ENCODE data around the gene KRT37.
"Not testable (repeated sequence)": the region's sequence is repeated elsewhere in the genome, so short reads cannot be mapped to it uniquely, and the experiment has no call there.

Gene KRT37

GRCh38 chr17:41434005-41434404, 9.6 kb upstream of the KRT37 start:
- DNase-seq: no peak

- no peak for DNase-seq
Observed at GRCh38 chr17:41433586-41433985, 9.2 kb upstream of the KRT37 start.

GRCh38 chr17:41430376-41430775, 6.0 kb upstream of the KRT37 start:
- DNase-seq: not testable (repeated sequence)

GRCh38 chr17:41429667-41430066, 5.3 kb upstream of the KRT37 start:
- DNase-seq: no peak

- DNase-seq: no peak
Observed at GRCh38 chr17:41428591-41429291, 4.4 kb upstream of the KRT37 start.

- not testable (repeated sequence) for DNase-seq
Observed at GRCh38 chr17:41422586-41422985, 1.8 kb downstream of the KRT37 start.

GRCh38 chr17:41421617-41422016, 2.8 kb downstream of the KRT37 start:
- DNase-seq: no peak

- DNase-seq: no peak
Observed at GRCh38 chr17:41421116-41421515, 3.3 kb downstream of the KRT37 start.

- DNase-seq: no peak
Observed at GRCh38 chr17:41420134-41420533, 4.3 kb downstream of the KRT37 start.

GRCh38 chr17:41419716-41420115, 4.7 kb downstream of the KRT37 start:
- no peak for DNase-seq

GRCh38 chr17:41418116-41418860, 6.1 kb downstream of the KRT37 start:
- no peak for DNase-seq

- DNase-seq: no peak
Observed at GRCh38 chr17:41417576-41418015, 6.8 kb downstream of the KRT37 start.

GRCh38 chr17:41417127-41417526, 7.3 kb downstream of the KRT37 start:
- no peak for DNase-seq

- no peak for DNase-seq
Observed at GRCh38 chr17:41416479-41416878, 7.9 kb downstream of the KRT37 start.

- no peak for DNase-seq
Observed at GRCh38 chr17:41415833-41416335, 8.5 kb downstream of the KRT37 start.

GRCh38 chr17:41415411-41415810, 9.0 kb downstream of the KRT37 start:
- no peak for DNase-seq

- no peak for DNase-seq
Observed at GRCh38 chr17:41413982-41414381, 10.4 kb downstream of the KRT37 start.

- DNase-seq: no peak
Observed at GRCh38 chr17:41413353-41413957, 10.9 kb downstream of the KRT37 start.

- DNase-seq: no peak
Observed at GRCh38 chr17:41411072-41411840, 13.1 kb downstream of the KRT37 start.

- DNase-seq: no peak
Observed at GRCh38 chr17:41407226-41407625, 17.2 kb downstream of the KRT37 start.

GRCh38 chr17:41406205-41406604, 18.2 kb downstream of the KRT37 start:
- no peak for DNase-seq

- DNase-seq: peak; percentile 12
Observed at GRCh38 chr17:41404024-41404671, 20.2 kb downstream of the KRT37 start.

All from activated effector memory CD4-positive, alpha-beta T cell treated with Interleukin-2 at 50 U/mL for 16 hours (primary cell).